Nephron (organoid): ENCODE data around the gene NGF.
"Not testable (repeated sequence)": the region's sequence is repeated elsewhere in the genome, so short reads cannot be mapped to it uniquely, and the experiment has no call there.

ENCODE experiments used
- H3K27ac Mint-ChIP-seq, 3 experiments: 2 replicates each; pipeline ENCODE4 v1.8.0; 2020; ENCODE audit warnings: mixed read lengths in 3 of 3, mild to moderate bottlenecking in 2 of 3, moderate library complexity in 1 of 3
- H3K27me3 Mint-ChIP-seq: 2 replicates; pipeline ENCODE4 v1.8.0; 2021; ENCODE audit warnings: low read depth, mild to moderate bottlenecking, moderate library complexity, mixed read lengths
- H3K36me3 Mint-ChIP-seq: 2 replicates; pipeline ENCODE4 v1.8.0; 2020; ENCODE audit warnings: low read depth, mixed read lengths
- H3K4me1 Mint-ChIP-seq: 2 replicates; pipeline ENCODE4 v1.8.0; 2020; ENCODE audit warnings: mixed read lengths
- H3K4me3 Mint-ChIP-seq, 3 experiments: 2 replicates each; pipeline ENCODE4 v1.8.0; 2020; ENCODE audit warnings: mild to moderate bottlenecking in 3 of 3, mixed read lengths in 3 of 3, moderate library complexity in 2 of 3
- H3K9me3 Mint-ChIP-seq: 2 replicates; pipeline ENCODE4 v1.8.0; 2020; ENCODE audit warnings: mixed read lengths
- CTCF ChIP-seq, 3 experiments: fragments of 200-600 bp; sonication (generic); IDR thresholded peaks; one replicate each; pipeline ENCODE4 v1.5.0; 2021; ENCODE audit warnings: antibody characterized with exemption in 3 of 3; ENCODE audit not compliant: unreplicated experiment in 3 of 3

Gene NGF

GRCh38 chr1:115365738-115366137, 27.7 kb upstream of the NGF start:
- Mint-ChIP-seq H3K27me3 (no peaks in the 10 kb centered on the region), H3K4me3 (no peak overlapping the region), H3K9me3 (peaks cover 18% of the 10 kb centered on the region), H3K27ac (peak overlapping the region in 2 of 3 experiments; percentile 1 to 73), H3K36me3 (peaks cover 6% of the 10 kb centered on the region), H3K4me1 (peaks cover 17% of the 10 kb centered on the region)
- TF ChIP-seq CTCF (IDR thresholded peaks at IDR 0.05; ENCODE audit: unreplicated experiment in 3 of 3): no peak

GRCh38 chr1:115364780-115365155, 26.7 kb upstream of the NGF start:
- Mint-ChIP-seq H3K9me3 (peaks cover 18% of the 10 kb centered on the region), H3K36me3 (peaks cover 6% of the 10 kb centered on the region), H3K4me3 (no peak overlapping the region), H3K4me1 (peaks cover 17% of the 10 kb centered on the region), H3K27ac (peak overlapping the region in 1 of 3 experiments; percentile 73), H3K27me3 (no peaks in the 10 kb centered on the region)
- TF ChIP-seq CTCF (IDR thresholded peaks at IDR 0.05; ENCODE audit: unreplicated experiment in 3 of 3): no peak

GRCh38 chr1:115364046-115364779, 26.2 kb upstream of the NGF start:
- Mint-ChIP-seq H3K36me3 (peaks cover 6% of the 10 kb centered on the region), H3K27me3 (no peaks in the 10 kb centered on the region), H3K27ac (peak overlapping the region in 1 of 3 experiments; percentile 73), H3K4me3 (no peak overlapping the region), H3K4me1 (peaks cover 17% of the 10 kb centered on the region), H3K9me3 (peaks cover 18% of the 10 kb centered on the region)
- no peak for TF ChIP-seq CTCF (IDR thresholded peaks at IDR 0.05; ENCODE audit: unreplicated experiment in 3 of 3)

GRCh38 chr1:115363171-115363570, 25.1 kb upstream of the NGF start:
- no peak overlapping the region for H3K27ac Mint-ChIP-seq
- H3K4me1 Mint-ChIP-seq: peaks cover 17% of the 10 kb centered on the region
- H3K27me3 Mint-ChIP-seq: no peaks in the 10 kb centered on the region
- peaks cover 26% of the 10 kb centered on the region for H3K9me3 Mint-ChIP-seq
- H3K4me3 Mint-ChIP-seq: no peak overlapping the region
- H3K36me3 Mint-ChIP-seq: peaks cover 10% of the 10 kb centered on the region
- no peak for TF ChIP-seq CTCF (IDR thresholded peaks at IDR 0.05; ENCODE audit: unreplicated experiment in 3 of 3)

- H3K4me1 Mint-ChIP-seq: peaks cover 13% of the 10 kb centered on the region
- not testable (repeated sequence) for H3K27ac Mint-ChIP-seq, H3K36me3 Mint-ChIP-seq, H3K4me3 Mint-ChIP-seq, H3K27me3 Mint-ChIP-seq
- peaks cover 26% of the 10 kb centered on the region for H3K9me3 Mint-ChIP-seq
Observed at GRCh38 chr1:115360505-115361129, 22.6 kb upstream of the NGF start.

- H3K27me3 Mint-ChIP-seq, H3K4me3 Mint-ChIP-seq, H3K36me3 Mint-ChIP-seq, H3K27ac Mint-ChIP-seq: not testable (repeated sequence)
- Mint-ChIP-seq H3K9me3 (peaks cover 26% of the 10 kb centered on the region), H3K4me1 (peaks cover 15% of the 10 kb centered on the region)
Observed at GRCh38 chr1:115359787-115360452, 21.9 kb upstream of the NGF start.
